Measurements from ENCODE around the gene KCNN4.

Gene KCNN4

GRCh38 chr19:43726736-43727592 is 53.8 kb downstream of the KCNN4 start:
- no peak for DNase-seq (ENCODE audit: low read depth)
- TF ChIP-seq CTCF (IDR thresholded peaks at IDR 0.05; ENCODE audit: insufficient read depth, low read depth, low read length, missing control alignments): no peak
- no peak overlapping the region for H3K4me3 ChIP-seq (ENCODE audit: low read length)

GRCh38 chr19:43725468-43725867 is 55.3 kb downstream of the KCNN4 start:
- no peak for DNase-seq (ENCODE audit: low read depth)
- H3K4me3 ChIP-seq (ENCODE audit: low read length): no peak overlapping the region

GRCh38 chr19:43724896-43725295 is 55.9 kb downstream of the KCNN4 start:
- H3K4me3 ChIP-seq (ENCODE audit: low read length): no peak overlapping the region
- DNase-seq (ENCODE audit: low read depth): no peak
- no peak for TF ChIP-seq CTCF (IDR thresholded peaks at IDR 0.05; ENCODE audit: insufficient read depth, low read depth, low read length, missing control alignments)

More at GRCh38 chr19:43725468-43725867, 55.3 kb downstream of the KCNN4 start:
- no peak for TF ChIP-seq CTCF (IDR thresholded peaks at IDR 0.05; ENCODE audit: insufficient read depth, low read depth, low read length, missing control alignments)

- H3K4me3 ChIP-seq (ENCODE audit: low read length): no peak overlapping the region
- DNase-seq (ENCODE audit: low read depth): peak; percentile 41
- TF ChIP-seq CTCF (IDR thresholded peaks at IDR 0.05; ENCODE audit: insufficient read depth, low read depth, low read length, missing control alignments): peak; percentile 43
Measured at GRCh38 chr19:43723588-43723987, 57.2 kb downstream of the KCNN4 start.

GRCh38 chr19:43721469-43722048 is 59.2 kb downstream of the KCNN4 start:
- no peak for DNase-seq (ENCODE audit: low read depth)
- TF ChIP-seq CTCF (IDR thresholded peaks at IDR 0.05; ENCODE audit: insufficient read depth, low read depth, low read length, missing control alignments): no peak
- no peak overlapping the region for H3K4me3 ChIP-seq (ENCODE audit: low read length)

GRCh38 chr19:43720936-43721335 is 59.8 kb downstream of the KCNN4 start:
- H3K4me3 ChIP-seq (ENCODE audit: low read length): no peak overlapping the region
- DNase-seq (ENCODE audit: low read depth): peak; percentile 50
- TF ChIP-seq CTCF (IDR thresholded peaks at IDR 0.05; ENCODE audit: insufficient read depth, low read depth, low read length, missing control alignments): no peak

Data from epithelial cell of esophagus (primary cell).